Right lung (tissue), 10 donors: ENCODE data around the gene PIR. TPM values are rescaled to one million over a fixed set of nuclear protein-coding genes. Genes with fewer than 3 reads are reported as not detected.

ENCODE experiments used
- DNase-seq, 2 donors: peaks; one replicate each; pipeline ENCODE4 v3.0.0-alpha.2; 2013
- long read RNA-seq, 8 donors: transcript quantifications; one replicate each; lab custom pipeline, GENCODE V29; 2026
- polyA plus RNA-seq, 5 donors: library from polyadenylated mRNA; unstranded; fragments of 120-200 nt; gene quantifications; one replicate each; pipeline versions ENCODE4 v1.2.1 to v1.2.3, GENCODE V29; 2013; ENCODE audit warnings: inconsistent platforms in 1 of 5, low replicate concordance in 1 of 5; ENCODE audit not compliant: insufficient read length in 5 of 5, insufficient read depth in 1 of 5

PIR gene
- polyA plus RNA-seq = 10 to 100 TPM in 2 of 5 donors, 1 to 10 TPM in 3; 8.3 to 13.9 (median 9.6) TPM
- long read RNA-seq, donor 1, partial matches to known transcripts = 0 of 4 reads
- long read RNA-seq, donor 1, other reads (novel, unspliced or antisense) = 0 of 4 reads
- long read RNA-seq, donor 2, partial matches to known transcripts = 0 of 3 reads
- long read RNA-seq, donor 2, other reads (novel, unspliced or antisense) = 0 of 3 reads
- long read RNA-seq, donor 3, partial matches to known transcripts = 0 of 5 reads
- long read RNA-seq, donor 3, other reads (novel, unspliced or antisense) = 0 of 5 reads
- long read RNA-seq, donor 4, transcript PIR-201 (10 exons, 1,282 nt) = major isoform, 5 of 13 reads
- long read RNA-seq, donor 4, partial matches to known transcripts = 7 of 13 reads
- long read RNA-seq, donor 4, other reads (novel, unspliced or antisense) = 0 of 13 reads
- long read RNA-seq, donor 5, partial matches to known transcripts = 8 of 12 reads
- long read RNA-seq, donor 5, other reads (novel, unspliced or antisense) = 0 of 12 reads
- long read RNA-seq, donor 6, partial matches to known transcripts = 0 of 3 reads
- long read RNA-seq, donor 6, other reads (novel, unspliced or antisense) = 0 of 3 reads
- long read RNA-seq, donor 7, partial matches to known transcripts = 5 of 7 reads
- long read RNA-seq, donor 7, other reads (novel, unspliced or antisense) = 0 of 7 reads
- long read RNA-seq, donor 8 = 0 reads

GRCh38 chrX:15493118-15493962, at the start of gene PIR:
Gene PIR (minus strand): TSS chrX:15493333. CDS start chrX:15491257, 2,076 bp downstream.
- DNase-seq = peak; percentile 52 to 54

- DNase-seq = no peak
Measured at GRCh38 chrX:15530318-15530717, 37.2 kb upstream of the PIR start.

GRCh38 chrX:15529165-15529564, 36.0 kb upstream of the PIR start:
- DNase-seq = no peak

GRCh38 chrX:15525664-15526416, 32.7 kb upstream of the PIR start:
- DNase-seq = no peak

- peak; percentile 28 to 34 for DNase-seq
Measured at GRCh38 chrX:15524417-15524816, 31.3 kb upstream of the PIR start.

GRCh38 chrX:15523088-15523487, 30.0 kb upstream of the PIR start:
- DNase-seq = no peak

GRCh38 chrX:15522464-15522863, 29.3 kb upstream of the PIR start:
- DNase-seq = no peak

- no peak for DNase-seq
Measured at GRCh38 chrX:15515931-15516330, 22.8 kb upstream of the PIR start.

- DNase-seq = no peak
Measured at GRCh38 chrX:15514279-15514678, 21.1 kb upstream of the PIR start.

- DNase-seq = no peak
Measured at GRCh38 chrX:15512401-15512965, 19.4 kb upstream of the PIR start.

- DNase-seq = no peak
Measured at GRCh38 chrX:15511563-15511962, 18.4 kb upstream of the PIR start.

GRCh38 chrX:15509845-15510244, 16.7 kb upstream of the PIR start:
- DNase-seq = no peak

- no peak for DNase-seq
Measured at GRCh38 chrX:15507005-15507404, 13.9 kb upstream of the PIR start.

- DNase-seq = no peak
Measured at GRCh38 chrX:15505101-15505500, 12.0 kb upstream of the PIR start.

- no peak for DNase-seq
Measured at GRCh38 chrX:15504661-15505060, 11.5 kb upstream of the PIR start.

GRCh38 chrX:15501506-15501905, 8.4 kb upstream of the PIR start:
- no peak for DNase-seq

- DNase-seq = no peak
Measured at GRCh38 chrX:15500497-15500966, 7.4 kb upstream of the PIR start, which contains the start of gene BMX. Gene BMX (plus strand): TSS chrX:15500807. CDS start chrX:15508354, 7,547 bp downstream.

- no peak for DNase-seq
Measured at GRCh38 chrX:15499976-15500375, 6.8 kb upstream of the PIR start.

GRCh38 chrX:15498741-15499140, 5.6 kb upstream of the PIR start:
- no peak for DNase-seq

GRCh38 chrX:15497865-15498264, 4.7 kb upstream of the PIR start:
- peak in 1 of 2 donors; percentile 11 for DNase-seq

GRCh38 chrX:15496824-15497223, 3.7 kb upstream of the PIR start:
- DNase-seq = no peak
